ENCODE results near the gene APBB2. TPM values are rescaled to one million over a fixed set of nuclear protein-coding genes. Genes with fewer than 3 reads are reported as not detected.
A peak's percentile ranks its signal among the peaks of the same experiment; 100 is the strongest.

Gene APBB2
- total and polyA plus RNA-seq, 2 of the 4 experiments (the other 2 are of a cell fraction), result 47.9 to 75.5 TPM

DNA sequence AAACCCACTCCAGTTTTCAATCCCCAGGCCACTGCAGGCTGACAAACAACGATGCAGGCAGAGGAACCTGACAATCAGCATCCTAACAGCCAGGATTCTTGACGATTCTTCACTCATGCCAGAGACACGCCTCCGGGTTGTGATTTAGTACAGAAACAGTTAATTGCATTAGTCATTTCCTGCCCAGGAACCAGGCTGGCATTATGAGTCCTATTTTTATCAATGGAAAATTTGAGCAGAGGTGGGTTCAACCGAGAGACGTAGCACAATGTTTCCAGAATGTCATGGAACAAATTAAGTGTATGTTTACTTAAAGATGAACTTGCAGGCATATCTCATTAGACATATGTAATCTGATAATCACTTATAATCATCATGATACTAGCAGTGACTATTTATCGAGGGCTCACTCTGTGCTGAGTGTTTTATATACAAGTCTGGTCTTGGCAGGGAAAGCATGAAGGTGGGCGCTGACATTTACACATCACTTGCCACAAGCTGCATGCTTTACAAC is 304.9 kb downstream of the APBB2 start:
- ATAC-seq (ENCODE audit: low read depth) (peak; percentile 61), DNase-seq (peak; percentile 82)
- Histone ChIP-seq H3K9me1 (ENCODE audit: insufficient read depth, low read length) (peaks cover 11% of the 10 kb centered on the region; the same call in 1 of the 2 replicates), H3K27me3 (ENCODE audit: control insufficient read depth, insufficient read depth, low read length) (no peaks in the 10 kb centered on the region), H3K23ac (ENCODE audit: low read depth, low read length) (peak overlapping the region; percentile 63; the same call in 1 of the 2 replicates), H4K20me1 (ENCODE audit: insufficient read depth, low read length) (peaks cover 6% of the 10 kb centered on the region; the same call in 1 of the 2 replicates), H3K4me3 (ENCODE audit: insufficient read depth, low read depth, low read length) (no peak overlapping the region), H3K4me2 (ENCODE audit: low read depth, low read length) (peak overlapping the region; percentile 42; the same call in 1 of the 2 replicates), H3K9ac (ENCODE audit: low read depth, low read length) (no peak overlapping the region), H3K4ac (ENCODE audit: low read depth, low read length) (peak overlapping the region; percentile 82; the same call in 1 of the 2 replicates), H2AK9ac (replicated peaks; ENCODE audit: low read depth, low read length, poor library complexity) (peak overlapping the region; percentile 22), H3K56ac (ENCODE audit: extremely low read depth, insufficient read depth, low read length) (no peak overlapping the region; the same call in 1 of the 2 replicates), H4K91ac (ENCODE audit: insufficient read depth, low read depth, low read length) (no peak overlapping the region), H3K27ac (ENCODE audit: insufficient read depth, low read length) (no peak overlapping the region), H4K5ac (ENCODE audit: low read depth, low read length) (no peak overlapping the region), H3K79me1 (ENCODE audit: low read depth in 1 of 2, low read length in 2 of 2) (no peaks in the 10 kb centered on the region), H2AK5ac (ENCODE audit: low read depth, low read length) (peak overlapping the region; percentile 57; the same call in 1 of the 2 replicates), H3K14ac (replicated peaks; ENCODE audit: low read depth, low read length) (peak overlapping the region; percentile 43; the same call in 1 of the 2 replicates), H2AFZ (replicated peaks; ENCODE audit: low read length, poor library complexity) (peak overlapping the region; percentile 38), H4K8ac (ENCODE audit: low read depth in 2 of 2, low read length in 2 of 2) (peak overlapping the region in 1 of 2 experiments; percentile 72; a peak in 2 of 4 replicates), H3K9me3 (ENCODE audit: control insufficient read depth, insufficient read depth, low read length) (no peaks in the 10 kb centered on the region), H2BK120ac (ENCODE audit: low read depth, low read length) (peak overlapping the region; percentile 66; the same call in 1 of the 2 replicates), H3K18ac (ENCODE audit: low read depth, low read length) (peak overlapping the region; percentile 70; the same call in 1 of the 2 replicates), H2BK5ac (ENCODE audit: low read depth, low read length, poor library complexity, severe bottlenecking) (peak overlapping the region; percentile 61), H2BK15ac (ENCODE audit: low read depth, low read length) (0 out of 3 replicates have a peak overlapping the region, but pooled peaks have one; percentile 6), H2BK20ac (ENCODE audit: low read depth, low read length) (peak overlapping the region; percentile 86; the same call in 1 of the 2 replicates), H3K36me3 (ENCODE audit: control insufficient read depth, insufficient read depth, low read length) (no peaks in the 10 kb centered on the region), H3K4me1 (ENCODE audit: control insufficient read depth, insufficient read depth, low read length) (peaks cover 12% of the 10 kb centered on the region)
- dilution Hi-C loops (cut with HindIII; ENCODE audit: low sequenced_read_pairs, unreplicated experiment), result no loop called here
- ChIA-PET CTCF (interaction anchor here (0.6 to 1.2 kb wide), 3 partner anchors 9 to 19 kb away, joined by 3 to 4 read pairs (median 3); no protein-coding TSS in a partner anchor), POLR2A (ENCODE audit: unreplicated experiment) (no interaction called here)
- TF ChIP-seq RFX5 (IDR thresholded peaks at IDR 0.05; ENCODE audit: low read depth, low read length), result no peak
- TF ChIP-seq BHLHE40 (IDR thresholded peaks at IDR 0.05; ENCODE audit: low read depth, low read length), result peak; percentile 2; the same call in 1 of the 2 replicates
- no peak for TF ChIP-seq SMC3 (IDR thresholded peaks at IDR 0.05; ENCODE audit: low read depth, low read length)
- TF ChIP-seq, protein P1, sequence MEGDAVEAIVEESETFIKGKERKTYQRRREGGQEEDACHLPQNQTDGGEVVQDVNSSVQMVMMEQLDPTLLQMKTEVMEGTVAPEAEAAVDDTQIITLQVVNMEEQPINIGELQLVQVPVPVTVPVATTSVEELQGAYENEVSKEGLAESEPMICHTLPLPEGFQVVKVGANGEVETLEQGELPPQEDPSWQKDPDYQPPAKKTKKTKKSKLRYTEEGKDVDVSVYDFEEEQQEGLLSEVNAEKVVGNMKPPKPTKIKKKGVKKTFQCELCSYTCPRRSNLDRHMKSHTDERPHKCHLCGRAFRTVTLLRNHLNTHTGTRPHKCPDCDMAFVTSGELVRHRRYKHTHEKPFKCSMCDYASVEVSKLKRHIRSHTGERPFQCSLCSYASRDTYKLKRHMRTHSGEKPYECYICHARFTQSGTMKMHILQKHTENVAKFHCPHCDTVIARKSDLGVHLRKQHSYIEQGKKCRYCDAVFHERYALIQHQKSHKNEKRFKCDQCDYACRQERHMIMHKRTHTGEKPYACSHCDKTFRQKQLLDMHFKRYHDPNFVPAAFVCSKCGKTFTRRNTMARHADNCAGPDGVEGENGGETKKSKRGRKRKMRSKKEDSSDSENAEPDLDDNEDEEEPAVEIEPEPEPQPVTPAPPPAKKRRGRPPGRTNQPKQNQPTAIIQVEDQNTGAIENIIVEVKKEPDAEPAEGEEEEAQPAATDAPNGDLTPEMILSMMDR (conservative IDR thresholded peaks at IDR 0.05; ENCODE audit: low read depth, low read length), result no peak
- TF ChIP-seq FOS (IDR thresholded peaks at IDR 0.05; ENCODE audit: low read depth, low read length), result peak; percentile 57
- TF ChIP-seq NFE2L2 (IDR thresholded peaks at IDR 0.05; ENCODE audit: low read depth, low read length), result 0 out of 2 replicates have a peak, but pooled peaks have one; percentile 17
- no peak for TF ChIP-seq CEBPB (IDR thresholded peaks at IDR 0.05; ENCODE audit: low read depth, low read length)
- TF ChIP-seq MAFK (IDR thresholded peaks at IDR 0.05; ENCODE audit: low read depth, low read length), result no peak
- no peak for TF ChIP-seq CHD1 (IDR thresholded peaks at IDR 0.05; ENCODE audit: low read depth, low read length)
- WGBS, 2 experiments (ENCODE audit: extremely low coverage in 2 of 2, insufficient read length in 1 of 2), result 0% methylated on average over 2 of the region's 8 CpGs; no CpG with 5 or more reads in 1 of the 2 experiments
- BruUV-seq (replicated peaks), result no TSS peak
- in situ Hi-C loops (cut with MboI; ENCODE audit: low sequenced_read_pairs), result loop anchor here (5.0 to 25.0 kb wide), 2 partner anchors 172 to 753 kb away; no protein-coding TSS in a partner anchor
- intact Hi-C loops (cut with micrococcal nuclease), result no loop called here

Measured in IMR-90 (cell line).